CD4-positive, CD25-positive, alpha-beta regulatory T cell (primary cell): ENCODE measurements around the gene SLC6A6. TPM values are rescaled to one million over a fixed set of nuclear protein-coding genes. Genes with fewer than 3 reads are reported as not detected.
A peak's percentile ranks its signal among the peaks of the same experiment; 100 is the strongest.

Experiments used
- ATAC-seq, 2 donors: fragments of 150-1000 bp; cut with Tn5 transposase; one replicate each; pipeline ENCODE4 v1.10.0; 2021; ENCODE audit warnings: low read depth in 2 of 2, moderate number of reproducible peaks in 2 of 2, moderate library complexity in 1 of 2
- DNase-seq, 3 donors: peaks; one replicate each; pipeline versions ENCODE4 v3.0.0 to v3.0.0-alpha.2; 2012 to 2022; ENCODE audit warnings: mixed read lengths in 1 of 3
- H3K27ac ChIP-seq: one replicate; pipeline ENCODE4 v1.7.0; 2013; ENCODE audit warnings: mild to moderate bottlenecking, low read length; ENCODE audit not compliant: insufficient read depth, poor library complexity, severe bottlenecking
- H3K27me3 ChIP-seq: one replicate; pipeline ENCODE4 v1.7.0; 2013; ENCODE audit warnings: low read length; ENCODE audit not compliant: control insufficient read depth, insufficient read depth
- H3K36me3 ChIP-seq: one replicate; pipeline ENCODE4 v1.7.0; 2013; ENCODE audit warnings: mild to moderate bottlenecking, low read length, moderate library complexity; ENCODE audit not compliant: control insufficient read depth, insufficient read depth
- H3K4me1 ChIP-seq: 2 replicates; pipeline ENCODE4 v1.7.0; 2013; ENCODE audit warnings: mild to moderate bottlenecking, low read length; ENCODE audit not compliant: insufficient read depth, control insufficient read depth, poor library complexity, severe bottlenecking
- H3K4me3 ChIP-seq: one replicate; pipeline ENCODE4 v1.7.0; 2013; ENCODE audit warnings: low read depth, mild to moderate bottlenecking, low read length, moderate library complexity
- H3K9me3 ChIP-seq, 2 experiments: 1 replicate in 1 of 2; 2 replicates in 1 of 2; pipeline ENCODE4 v1.7.0; 2013; ENCODE audit warnings: low read length in 2 of 2, mild to moderate bottlenecking in 1 of 2, moderate library complexity in 1 of 2; ENCODE audit not compliant: control insufficient read depth in 2 of 2
- H3K27ac Mint-ChIP-seq, 3 donors: one replicate each; pipeline ENCODE4 v1.8.0; 2020 to 2022; ENCODE audit warnings: mild to moderate bottlenecking in 3 of 3, mixed read lengths in 3 of 3, moderate library complexity in 2 of 3
- H3K27me3 Mint-ChIP-seq: one replicate; pipeline ENCODE4 v1.8.0; 2022; ENCODE audit warnings: mild to moderate bottlenecking, mixed read lengths
- H3K36me3 Mint-ChIP-seq: one replicate; pipeline ENCODE4 v1.8.0; 2020; ENCODE audit warnings: mixed read lengths
- H3K4me1 Mint-ChIP-seq, 4 donors: one replicate each; pipeline ENCODE4 v1.8.0; 2020 to 2022; ENCODE audit warnings: mixed read lengths in 4 of 4, mild to moderate bottlenecking in 1 of 4
- H3K4me3 Mint-ChIP-seq, 4 donors: one replicate each; pipeline ENCODE4 v1.8.0; 2020 to 2022; ENCODE audit warnings: mild to moderate bottlenecking in 4 of 4, mixed read lengths in 4 of 4, moderate library complexity in 3 of 4
- H3K9me3 Mint-ChIP-seq, 7 donors: one replicate each; pipeline ENCODE4 v1.8.0; 2020 to 2022; ENCODE audit warnings: mixed read lengths in 7 of 7, mild to moderate bottlenecking in 3 of 7, moderate library complexity in 2 of 7
- polyA plus RNA-seq, 4 donors: library from polyadenylated mRNA; unstranded; fragments of 300-500 nt; fragmentation: Illumina TruSeq; gene quantifications; one replicate each; pipeline ENCODE4 v1.2.3, GENCODE V29; 2021
- total RNA-seq: library from RNA; stranded (reverse); gene quantifications from one replicate; pipeline ENCODE4 v1.2.3, GENCODE V29; 2022

The SLC6A6 gene
- total and polyA plus RNA-seq, 5 donors from 2014 or later, result 6.9 to 73.3 (median 9.1) TPM

GRCh38 chr3:14386254-14386653 is 16.2 kb upstream of the SLC6A6 start:
- Histone ChIP-seq H3K27me3 (peaks cover 2% of the 10 kb centered on the region), H3K9me3 (no peaks in the 10 kb centered on the region), H3K4me3 (no peak overlapping the region), H3K36me3 (no peaks in the 10 kb centered on the region), H3K27ac (no peak overlapping the region), H3K4me1 (no peaks in the 10 kb centered on the region)
- H3K27me3 Mint-ChIP-seq, result peaks cover 13% of the 10 kb centered on the region
- no peaks in the 10 kb centered on the region for H3K4me1 Mint-ChIP-seq
- H3K36me3 Mint-ChIP-seq, result no peaks in the 10 kb centered on the region
- peak overlapping the region in 1 of 3 donors; percentile 62 for H3K27ac Mint-ChIP-seq
- DNase-seq (no peak), ATAC-seq (no peak)
- H3K9me3 Mint-ChIP-seq, result no peaks in the 10 kb centered on the region
- H3K4me3 Mint-ChIP-seq, result no peak overlapping the region

GRCh38 chr3:14388201-14388600 is 14.2 kb upstream of the SLC6A6 start:
- H3K27ac Mint-ChIP-seq, result no peak overlapping the region
- ATAC-seq (no peak), DNase-seq (no peak)
- peaks cover 13% of the 10 kb centered on the region for H3K27me3 Mint-ChIP-seq
- Histone ChIP-seq H3K4me1 (no peaks in the 10 kb centered on the region), H3K36me3 (no peaks in the 10 kb centered on the region), H3K27me3 (peaks cover 2% of the 10 kb centered on the region), H3K27ac (no peak overlapping the region), H3K4me3 (no peak overlapping the region), H3K9me3 (no peaks in the 10 kb centered on the region)
- H3K36me3 Mint-ChIP-seq, result no peaks in the 10 kb centered on the region
- H3K9me3 Mint-ChIP-seq, result peaks cover 0 to under 1% (median 0%) of the 10 kb centered on the region in 7 donors
- no peaks in the 10 kb centered on the region for H3K4me1 Mint-ChIP-seq
- H3K4me3 Mint-ChIP-seq, result no peak overlapping the region

- Histone ChIP-seq H3K27me3 (peaks cover 2% of the 10 kb centered on the region), H3K4me3 (no peak overlapping the region), H3K4me1 (no peaks in the 10 kb centered on the region), H3K27ac (no peak overlapping the region), H3K36me3 (no peaks in the 10 kb centered on the region), H3K9me3 (no peaks in the 10 kb centered on the region)
- no peak for ATAC-seq
- no peak overlapping the region for H3K4me3 Mint-ChIP-seq
- no peaks in the 10 kb centered on the region for H3K4me1 Mint-ChIP-seq
- H3K27ac Mint-ChIP-seq, result no peak overlapping the region
- H3K9me3 Mint-ChIP-seq, result peaks cover 0 to 1% (median 0%) of the 10 kb centered on the region in 7 donors
- no peak for DNase-seq
- no peaks in the 10 kb centered on the region for H3K36me3 Mint-ChIP-seq
- H3K27me3 Mint-ChIP-seq, result peaks cover 18% of the 10 kb centered on the region
These were observed 13.2 kb upstream of the SLC6A6 start for GRCh38 chr3:14389166-14389606.

GRCh38 chr3:14389716-14390115 is 12.7 kb upstream of the SLC6A6 start:
- Mint-ChIP-seq H3K4me1 (no peaks in the 10 kb centered on the region), H3K36me3 (no peaks in the 10 kb centered on the region), H3K9me3 (peaks cover 0 to 1% (median 0%) of the 10 kb centered on the region in 7 donors), H3K27ac (no peak overlapping the region), H3K27me3 (peaks cover 18% of the 10 kb centered on the region), H3K4me3 (no peak overlapping the region)
- H3K27ac ChIP-seq, result no peak overlapping the region
- H3K4me1 ChIP-seq, result no peaks in the 10 kb centered on the region
- no peaks in the 10 kb centered on the region for H3K36me3 ChIP-seq
- no peak for DNase-seq
- H3K27me3 ChIP-seq, result peaks cover 2% of the 10 kb centered on the region
- ATAC-seq, result no peak
- H3K4me3 ChIP-seq, result no peak overlapping the region
- H3K9me3 ChIP-seq, result no peaks in the 10 kb centered on the region

GRCh38 chr3:14391033-14391432 is 11.4 kb upstream of the SLC6A6 start:
- DNase-seq, result no peak
- Histone ChIP-seq H3K36me3 (no peaks in the 10 kb centered on the region), H3K9me3 (no peaks in the 10 kb centered on the region), H3K27ac (no peak overlapping the region), H3K4me1 (no peaks in the 10 kb centered on the region), H3K4me3 (no peak overlapping the region), H3K27me3 (peaks cover 2% of the 10 kb centered on the region)
- ATAC-seq, result no peak
- Mint-ChIP-seq H3K4me1 (peaks cover 0 to under 1% (median 0%) of the 10 kb centered on the region in 4 donors), H3K27me3 (peaks cover 18% of the 10 kb centered on the region), H3K9me3 (peaks cover 0 to 1% (median 0%) of the 10 kb centered on the region in 7 donors), H3K27ac (peak overlapping the region in 1 of 3 donors; percentile 29), H3K4me3 (no peak overlapping the region), H3K36me3 (no peaks in the 10 kb centered on the region)

- Mint-ChIP-seq H3K4me3 (no peak overlapping the region), H3K27ac (no peak overlapping the region), H3K27me3 (peaks cover 18% of the 10 kb centered on the region), H3K9me3 (peaks cover 0 to 1% (median 0%) of the 10 kb centered on the region in 7 donors), H3K36me3 (no peaks in the 10 kb centered on the region), H3K4me1 (peaks cover 0 to 6% (median 3%) of the 10 kb centered on the region in 4 donors)
- Histone ChIP-seq H3K4me1 (peaks cover 2% of the 10 kb centered on the region), H3K27me3 (peaks cover 2% of the 10 kb centered on the region), H3K4me3 (no peak overlapping the region), H3K27ac (no peak overlapping the region), H3K9me3 (no peaks in the 10 kb centered on the region), H3K36me3 (no peaks in the 10 kb centered on the region)
- ATAC-seq, result no peak
- DNase-seq, result no peak
These were observed 10.2 kb upstream of the SLC6A6 start for GRCh38 chr3:14392231-14392630.

- no peak overlapping the region for H3K27ac ChIP-seq
- H3K36me3 ChIP-seq, result no peaks in the 10 kb centered on the region
- peaks cover 18% of the 10 kb centered on the region for H3K27me3 Mint-ChIP-seq
- H3K9me3 ChIP-seq, result no peaks in the 10 kb centered on the region
- peaks cover 6% of the 10 kb centered on the region for H3K4me1 ChIP-seq
- no peak for ATAC-seq
- H3K36me3 Mint-ChIP-seq, result no peaks in the 10 kb centered on the region
- peaks cover 0 to 12% (median 7%) of the 10 kb centered on the region in 4 donors for H3K4me1 Mint-ChIP-seq
- H3K4me3 ChIP-seq, result no peak overlapping the region
- H3K27me3 ChIP-seq, result peaks cover 2% of the 10 kb centered on the region
- peak overlapping the region in 1 of 3 donors; percentile 45 for H3K27ac Mint-ChIP-seq
- no peak overlapping the region for H3K4me3 Mint-ChIP-seq
- no peak for DNase-seq
- peaks cover 0 to 1% (median 0%) of the 10 kb centered on the region in 7 donors for H3K9me3 Mint-ChIP-seq
These were observed 9.5 kb upstream of the SLC6A6 start for GRCh38 chr3:14392803-14393319.

- Histone ChIP-seq H3K27ac (no peak overlapping the region), H3K4me3 (no peak overlapping the region), H3K4me1 (peaks cover 6% of the 10 kb centered on the region), H3K36me3 (no peaks in the 10 kb centered on the region), H3K27me3 (peaks cover 2% of the 10 kb centered on the region), H3K9me3 (no peaks in the 10 kb centered on the region)
- H3K9me3 Mint-ChIP-seq, result peaks cover 0 to 1% (median 0%) of the 10 kb centered on the region in 7 donors
- H3K27ac Mint-ChIP-seq, result peak overlapping the region in 1 of 3 donors; percentile 36
- H3K36me3 Mint-ChIP-seq, result no peaks in the 10 kb centered on the region
- DNase-seq (no peak), ATAC-seq (no peak)
- peaks cover 13% of the 10 kb centered on the region for H3K27me3 Mint-ChIP-seq
- H3K4me1 Mint-ChIP-seq, result peaks cover 0 to 13% (median 7%) of the 10 kb centered on the region in 4 donors
- H3K4me3 Mint-ChIP-seq, result peak overlapping the region in 1 of 4 donors; percentile 17
These were observed 8.8 kb upstream of the SLC6A6 start for GRCh38 chr3:14393440-14394106.
